Skeletal muscle cell (primary cell): Measurements from ENCODE around the gene CRKL.
"Not testable (repeated sequence)": the region's sequence is repeated elsewhere in the genome, so short reads cannot be mapped to it uniquely, and the experiment has no call there.

Experiments
- DNase-seq: peaks from one replicate; pipeline ENCODE4 v3.0.0-alpha.2; 2010; ENCODE audit warnings: low read depth
- H3K4me3 ChIP-seq: 2 replicates; pipeline ENCODE4 v1.5.1; 2011; ENCODE audit warnings: low read depth, mild to moderate bottlenecking, control low read depth, low read length, moderate library complexity

The CRKL gene

DNA sequence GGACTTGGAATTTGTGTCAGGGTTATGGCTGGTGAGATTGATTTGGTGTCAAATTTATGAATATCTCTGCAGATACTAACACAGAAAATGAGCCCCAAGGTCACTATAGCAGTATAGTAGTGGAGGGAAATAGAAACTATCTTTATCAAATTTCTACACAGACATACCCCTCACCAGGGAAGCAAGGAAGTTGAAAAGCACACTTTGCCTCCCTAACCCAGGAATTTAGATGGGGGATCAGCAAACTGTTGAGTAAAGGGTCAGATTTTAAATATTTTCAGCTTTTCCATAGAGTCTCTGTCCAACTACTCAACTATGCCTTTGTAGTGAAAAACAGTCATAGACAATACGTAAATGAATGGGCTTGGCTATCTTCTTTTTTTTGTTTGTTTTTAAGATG lies 12.8 kb downstream of the CRKL start:
- DNase-seq: no peak
- H3K4me3 ChIP-seq: no peak overlapping the region

DNA sequence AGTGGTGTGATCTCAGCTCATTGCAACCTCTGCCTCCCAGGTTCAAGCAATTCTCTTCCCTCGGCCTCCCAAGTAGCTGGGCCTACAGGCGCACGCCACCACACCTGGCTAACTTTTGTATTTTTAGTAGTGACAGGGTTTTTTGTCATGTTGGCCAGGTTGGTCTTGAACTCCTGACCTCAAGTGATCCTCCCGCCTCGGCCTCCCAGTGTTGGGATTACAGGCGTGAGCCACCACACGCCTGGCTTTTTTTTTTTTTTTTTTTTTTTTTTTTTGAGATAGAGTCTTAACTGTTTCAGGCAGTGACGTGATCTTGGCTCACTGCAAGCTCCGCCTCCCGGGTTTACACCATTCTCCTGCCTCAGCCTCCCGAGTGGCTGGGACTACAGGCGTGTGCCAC lies 13.2 kb downstream of the CRKL start:
- H3K4me3 ChIP-seq, DNase-seq: not testable (repeated sequence)

GRCh38 chr22:20931126-20931654 lies 14.0 kb downstream of the CRKL start:
- DNase-seq: no peak
- H3K4me3 ChIP-seq: no peak overlapping the region

DNA sequence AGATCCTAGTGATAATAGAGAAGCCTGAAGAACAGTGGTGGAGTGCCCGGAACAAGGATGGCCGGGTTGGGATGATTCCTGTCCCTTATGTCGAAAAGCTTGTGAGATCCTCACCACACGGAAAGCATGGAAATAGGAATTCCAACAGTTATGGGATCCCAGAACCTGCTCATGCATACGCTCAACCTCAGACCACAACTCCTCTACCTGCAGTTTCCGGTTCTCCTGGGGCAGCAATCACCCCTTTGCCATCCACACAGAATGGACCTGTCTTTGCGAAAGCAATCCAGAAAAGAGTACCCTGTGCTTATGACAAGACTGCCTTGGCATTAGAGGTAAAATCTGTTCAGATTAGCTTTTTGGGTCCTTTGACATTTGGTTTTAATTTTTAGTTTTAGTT lies 16.7 kb downstream of the CRKL start:
- no peak for DNase-seq
- H3K4me3 ChIP-seq: no peak overlapping the region

DNA sequence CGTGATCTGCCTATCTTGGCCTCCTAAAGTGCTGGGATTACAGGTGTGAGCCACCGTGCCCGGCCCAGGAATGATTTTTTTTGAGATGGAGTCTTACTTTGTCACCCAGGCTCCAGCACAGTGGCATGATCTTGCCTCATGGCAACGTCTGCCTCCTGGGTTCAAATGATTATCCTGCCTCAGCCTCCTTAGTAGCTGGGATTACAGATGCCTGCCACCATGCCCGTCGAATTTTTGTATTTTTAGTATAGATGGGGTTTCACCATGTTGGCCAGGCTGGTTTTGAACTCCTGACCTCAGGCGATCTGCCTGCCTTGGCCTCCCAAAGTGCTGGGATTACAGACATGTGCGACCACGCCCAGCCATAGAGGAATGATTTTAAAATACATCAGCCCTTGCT lies 17.8 kb downstream of the CRKL start:
- not testable (repeated sequence) for H3K4me3 ChIP-seq, DNase-seq

DNA sequence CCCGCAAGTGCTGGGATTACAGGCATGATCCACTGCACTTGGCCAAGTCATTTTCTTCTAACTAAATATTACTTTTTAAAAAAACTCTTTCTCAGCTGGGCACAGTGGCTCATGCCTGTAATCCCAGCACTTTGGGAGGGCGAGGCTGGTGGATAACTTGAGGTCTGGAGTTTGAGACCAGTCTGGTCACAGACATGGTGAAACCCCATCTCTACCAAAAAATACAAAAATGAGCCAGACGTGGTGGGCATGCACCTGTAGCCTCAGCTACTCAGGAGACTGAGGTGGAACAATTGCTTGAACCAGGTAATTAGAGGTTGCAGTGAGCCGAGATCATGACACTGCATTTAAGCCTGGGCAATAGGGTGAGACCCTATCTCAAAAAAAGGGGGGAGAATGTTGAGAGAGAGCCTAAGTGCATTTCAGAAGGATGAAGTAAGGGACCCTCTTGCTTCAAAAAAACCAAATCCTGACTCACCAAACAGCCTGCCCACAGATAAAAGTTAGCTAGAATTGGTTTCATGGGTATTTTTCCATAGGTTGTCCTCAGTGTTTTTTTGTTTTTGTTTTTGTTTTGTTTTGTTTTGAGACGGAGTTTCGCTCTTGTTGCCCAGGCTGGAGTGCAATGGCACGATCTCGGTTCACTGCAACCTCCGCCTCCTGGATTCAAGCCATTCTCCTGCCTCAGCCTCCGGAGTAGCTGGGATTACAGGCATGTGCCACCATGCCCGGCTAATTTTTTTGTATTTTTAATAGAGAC lies 18.8 kb downstream of the CRKL start:
- not testable (repeated sequence) for H3K4me3 ChIP-seq, DNase-seq

DNA sequence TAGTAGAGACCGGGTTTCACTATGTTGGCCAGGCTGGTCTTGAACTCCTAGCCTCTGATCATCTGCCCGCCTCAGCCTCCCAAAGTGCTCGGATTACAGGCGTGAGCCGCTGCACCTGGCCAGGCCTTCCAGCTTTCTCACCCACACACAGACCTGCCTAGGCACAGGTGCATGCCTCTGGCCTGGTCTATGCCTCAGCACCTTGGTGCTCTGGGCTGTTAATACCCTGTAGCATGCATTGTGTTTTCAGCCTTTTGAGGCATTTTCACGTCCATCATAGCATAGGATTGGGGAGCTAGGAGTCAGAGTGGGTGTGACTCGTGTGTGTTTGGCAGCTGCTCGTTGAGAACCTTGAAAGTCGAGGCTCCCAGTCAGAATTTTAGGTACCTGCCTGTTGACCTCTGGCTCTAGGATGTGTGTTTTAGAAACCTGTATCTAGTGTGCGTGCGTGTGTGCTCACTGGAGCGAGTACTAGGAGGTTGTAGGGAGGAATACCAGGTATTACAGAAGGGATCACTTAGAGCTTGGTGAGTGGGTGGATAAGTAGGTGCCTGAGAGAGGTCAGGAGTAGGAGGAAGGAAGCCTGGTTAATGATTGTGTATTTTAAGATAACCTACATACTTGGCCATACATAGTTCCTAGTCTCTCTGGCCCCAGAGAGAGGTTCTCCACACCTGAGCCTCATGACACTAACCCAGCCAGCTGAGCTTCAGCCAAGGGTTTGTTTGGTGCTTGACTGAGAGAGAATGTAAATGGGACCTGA lies 20.0 kb downstream of the CRKL start:
- no peak for DNase-seq
- no peak overlapping the region for H3K4me3 ChIP-seq

- DNase-seq: no peak
- no peak overlapping the region for H3K4me3 ChIP-seq
These were observed 20.8 kb downstream of the CRKL start for GRCh38 chr22:20937794-20938671.

- H3K4me3 ChIP-seq, DNase-seq: not testable (repeated sequence)
These were observed 22.4 kb downstream of the CRKL start for GRCh38 chr22:20939457-20940185.

GRCh38 chr22:20940186-20940651 lies 23.0 kb downstream of the CRKL start:
- H3K4me3 ChIP-seq: no peak overlapping the region
- DNase-seq: no peak

- no peak overlapping the region for H3K4me3 ChIP-seq
- no peak for DNase-seq
These were observed 23.7 kb downstream of the CRKL start for GRCh38 chr22:20940904-20941385.

- not testable (repeated sequence) for H3K4me3 ChIP-seq, DNase-seq
These were observed 25.1 kb downstream of the CRKL start for GRCh38 chr22:20942203-20942902.

GRCh38 chr22:20943104-20943933 lies 26.1 kb downstream of the CRKL start:
- no peak for DNase-seq

DNA sequence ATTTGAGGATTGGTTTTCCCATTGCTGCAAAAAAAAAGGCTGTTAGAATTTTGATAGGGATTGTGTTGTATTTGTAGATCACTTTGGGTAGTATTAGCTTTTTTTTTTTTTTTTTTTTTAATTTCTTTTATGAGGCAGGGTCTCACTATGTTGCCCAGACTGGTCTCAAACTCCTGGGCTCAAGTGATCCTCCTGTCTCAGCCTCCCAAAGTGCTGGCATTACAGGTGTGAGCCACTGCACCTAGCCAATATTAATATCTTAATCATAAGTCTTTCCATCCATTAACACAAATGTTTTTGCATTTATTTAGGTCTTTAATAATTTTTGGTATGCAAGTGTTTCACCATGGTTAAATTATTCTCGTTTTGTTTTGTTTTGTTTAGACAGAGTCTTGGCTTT lies 26.8 kb downstream of the CRKL start:
- H3K4me3 ChIP-seq: no peak overlapping the region
- no peak for DNase-seq

More at GRCh38 chr22:20943104-20943933, 26.1 kb downstream of the CRKL start:
- H3K4me3 ChIP-seq: no peak overlapping the region

GRCh38 chr22:20945578-20945934 lies 28.3 kb downstream of the CRKL start:
- no peak for DNase-seq
- H3K4me3 ChIP-seq: no peak overlapping the region

DNA sequence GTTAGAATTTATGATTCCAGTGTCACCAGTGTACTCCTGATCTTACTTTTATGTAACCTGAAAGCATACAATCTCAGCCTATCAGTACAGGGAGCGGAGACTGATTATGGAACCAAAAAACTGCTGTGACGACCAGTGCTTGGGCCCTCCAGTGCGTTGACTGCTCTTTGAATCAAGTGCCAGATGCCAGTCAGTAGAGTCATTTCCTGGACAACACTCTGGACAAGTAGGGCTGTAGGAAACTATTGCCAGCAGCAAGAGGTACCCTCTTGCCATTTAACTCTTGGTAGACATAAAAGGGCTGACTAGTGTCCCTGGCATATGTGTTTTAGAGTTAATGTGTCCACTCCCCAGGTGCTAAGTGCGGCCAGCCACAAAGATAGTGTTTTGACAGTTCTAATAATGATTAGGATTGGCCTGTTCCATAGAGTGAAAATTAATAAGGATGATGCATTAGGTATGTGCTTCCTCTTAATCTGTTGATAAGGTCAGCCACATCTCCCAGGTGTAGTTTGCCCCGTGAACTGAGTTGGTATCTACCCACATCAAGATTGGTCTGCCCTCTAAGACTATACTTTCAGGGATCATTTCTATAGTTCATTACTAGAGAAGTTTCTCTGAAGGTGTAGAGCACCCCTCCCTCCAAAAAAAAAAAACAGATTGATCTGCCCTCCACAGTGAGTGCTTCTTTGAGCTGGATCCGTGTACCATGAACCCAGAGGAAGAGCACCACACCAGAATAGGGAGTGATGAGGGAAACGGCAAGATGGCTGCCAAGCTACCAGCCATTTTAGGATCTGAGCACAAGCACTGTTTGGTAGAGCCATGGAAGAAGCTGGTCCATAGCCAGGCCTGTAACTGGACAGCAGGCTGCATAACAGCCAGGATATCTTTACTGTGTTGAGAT lies 29.1 kb downstream of the CRKL start:
- H3K4me3 ChIP-seq: no peak overlapping the region
- DNase-seq: no peak

DNA sequence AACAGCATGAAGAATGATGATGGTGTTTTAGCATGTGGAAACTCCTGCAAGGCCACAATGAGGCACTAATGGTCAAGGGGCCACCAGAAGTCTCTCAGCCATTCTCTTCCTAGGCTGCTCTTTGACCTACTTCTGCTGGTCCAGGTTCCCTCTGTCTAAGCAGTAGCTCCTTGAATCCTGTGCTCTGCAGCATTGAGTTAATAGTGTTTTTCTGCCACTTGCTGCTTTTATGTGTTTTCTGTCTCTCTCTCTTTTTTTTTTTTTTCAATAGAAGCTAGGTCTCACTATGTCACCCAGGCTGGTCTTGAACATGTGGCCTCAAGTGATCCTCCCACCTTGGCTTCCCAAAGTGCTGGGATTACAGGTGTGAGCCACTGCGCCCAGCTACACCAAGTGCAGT lies 29.8 kb downstream of the CRKL start:
- DNase-seq: no peak
- no peak overlapping the region for H3K4me3 ChIP-seq
